H9 (cell line): Measurements from ENCODE around the gene SPDYA. TPM values are rescaled to one million over a fixed set of nuclear protein-coding genes. Genes with fewer than 3 reads are reported as not detected.
A peak's percentile ranks its signal among the peaks of the same experiment; 100 is the strongest.

Experiments used
- DNase-seq: peaks from one replicate; pipeline ENCODE4 v3.0.0-alpha.2; 2017
- H2AFZ ChIP-seq: one replicate; pipeline ENCODE4 v1.6.1; 2013; ENCODE audit warnings: mild to moderate bottlenecking, low read length, control low read depth, moderate library complexity
- H2AK5ac ChIP-seq: 2 replicates; pipeline ENCODE4 v1.6.1; 2013; ENCODE audit warnings: low read length, control low read depth, mixed read lengths; ENCODE audit not compliant: insufficient read length
- H2BK120ac ChIP-seq: one replicate; pipeline ENCODE4 v1.6.1; 2013; ENCODE audit warnings: low read depth, mild to moderate bottlenecking, low read length, control low read depth, inconsistent platforms; ENCODE audit not compliant: poor library complexity, severe bottlenecking
- H2BK12ac ChIP-seq: 2 replicates; pipeline ENCODE4 v1.6.1; 2013; ENCODE audit warnings: low read length, control low read depth, mixed read lengths, low read depth; ENCODE audit not compliant: insufficient read length
- H2BK15ac ChIP-seq: 2 replicates; pipeline ENCODE4 v1.6.1; 2013; ENCODE audit warnings: low read depth, low read length, control low read depth
- H2BK20ac ChIP-seq: one replicate; pipeline ENCODE4 v1.6.1; 2013; ENCODE audit warnings: low read depth, mild to moderate bottlenecking, low read length, control low read depth, inconsistent platforms; ENCODE audit not compliant: poor library complexity, severe bottlenecking
- H2BK5ac ChIP-seq: 2 replicates; pipeline ENCODE4 v1.6.1; 2013; ENCODE audit warnings: low read length, control low read depth, mixed read lengths; ENCODE audit not compliant: insufficient read length
- H3K14ac ChIP-seq: 2 replicates; pipeline ENCODE4 v1.6.1; 2013; ENCODE audit warnings: low read length, control low read depth; ENCODE audit not compliant: insufficient read depth
- H3K18ac ChIP-seq: 2 replicates; pipeline ENCODE4 v1.6.1; 2013; ENCODE audit warnings: low read depth, mild to moderate bottlenecking, mixed read lengths, low read length, control low read depth; ENCODE audit not compliant: insufficient read length
- H3K23ac ChIP-seq: 2 replicates; pipeline ENCODE4 v1.6.1; 2013; ENCODE audit warnings: low read length, control low read depth, mixed read lengths, low read depth; ENCODE audit not compliant: insufficient read length
- H3K23me2 ChIP-seq: 2 replicates; pipeline ENCODE4 v1.6.1; 2013; ENCODE audit warnings: low read depth, mild to moderate bottlenecking, mixed read lengths, low read length, control low read depth; ENCODE audit not compliant: insufficient read length, poor library complexity, severe bottlenecking
- H3K27ac ChIP-seq: 2 replicates; pipeline ENCODE4 v1.5.1; 2013; ENCODE audit warnings: low read length, control low read depth, mixed read lengths, low read depth; ENCODE audit not compliant: insufficient read length
- H3K27me3 ChIP-seq: 2 replicates; pipeline ENCODE4 v1.6.1; 2013; ENCODE audit warnings: low read length, control low read depth, inconsistent platforms; ENCODE audit not compliant: insufficient read depth
- H3K4ac ChIP-seq: 2 replicates; pipeline ENCODE4 v1.6.1; 2013; ENCODE audit warnings: low read depth, mild to moderate bottlenecking, control low read depth, inconsistent platforms, low read length, moderate library complexity
- H3K4me1 ChIP-seq: 2 replicates; pipeline ENCODE4 v1.6.1; 2013; ENCODE audit warnings: low read length, control low read depth, inconsistent platforms; ENCODE audit not compliant: insufficient read depth
- H3K4me2 ChIP-seq: 2 replicates; pipeline ENCODE4 v1.6.1; 2013; ENCODE audit warnings: low read length, control low read depth, mixed read lengths; ENCODE audit not compliant: insufficient read length, insufficient read depth
- H3K56ac ChIP-seq: 2 replicates; pipeline ENCODE4 v1.6.1; 2013; ENCODE audit warnings: low read depth, mild to moderate bottlenecking, mixed read lengths, low read length, control low read depth; ENCODE audit not compliant: insufficient read length
- H3K79me1 ChIP-seq: 2 replicates; pipeline ENCODE4 v1.6.1; 2013; ENCODE audit warnings: low read depth, mild to moderate bottlenecking, moderate library complexity, low read length, control low read depth, inconsistent platforms; ENCODE audit not compliant: insufficient read depth, poor library complexity, severe bottlenecking
- H3K79me2 ChIP-seq: 2 replicates; pipeline ENCODE4 v1.6.1; 2013; ENCODE audit warnings: low read length, control low read depth, inconsistent platforms; ENCODE audit not compliant: insufficient read depth
- H3K9ac ChIP-seq: 2 replicates; pipeline ENCODE4 v1.6.1; 2013; ENCODE audit warnings: low read length, control low read depth, mixed read lengths; ENCODE audit not compliant: insufficient read length; ENCODE audit errors: extremely low read depth
- H3K9me3 ChIP-seq: one replicate; pipeline ENCODE4 v1.6.1; 2013; ENCODE audit warnings: low read depth, low read length, inconsistent platforms; ENCODE audit not compliant: control insufficient read depth
- H3T11ph ChIP-seq: one replicate; pipeline ENCODE4 v1.6.1; 2013; ENCODE audit warnings: mild to moderate bottlenecking, low read length, control low read depth, inconsistent platforms
- H4K20me1 ChIP-seq: one replicate; pipeline ENCODE4 v1.6.1; 2013; ENCODE audit not compliant: control insufficient read depth, insufficient read length, insufficient read depth
- H4K5ac ChIP-seq: 2 replicates; pipeline ENCODE4 v1.6.1; 2013; ENCODE audit warnings: low read depth, mild to moderate bottlenecking, mixed read lengths, low read length, control low read depth; ENCODE audit not compliant: insufficient read length
- H4K8ac ChIP-seq: replicated peaks from 2 replicates; pipeline ENCODE4 v1.6.1; 2013; ENCODE audit warnings: low read length, control low read depth, mixed read lengths, low read depth; ENCODE audit not compliant: insufficient read length
- H4K91ac ChIP-seq: 2 replicates; pipeline ENCODE4 v1.6.1; 2013; ENCODE audit warnings: low read depth, mild to moderate bottlenecking, moderate library complexity, mixed read lengths, low read length, control low read depth; ENCODE audit not compliant: insufficient read length
- H3K27ac Mint-ChIP-seq, 3 experiments: 2 replicates in 2 of 3; 3 replicates in 1 of 3; pipeline ENCODE4 v1.8.0; 2020 to 2021; ENCODE audit warnings: mixed read lengths in 3 of 3, mild to moderate bottlenecking in 1 of 3, moderate library complexity in 1 of 3
- H3K27me3 Mint-ChIP-seq: 2 replicates; pipeline ENCODE4 v1.8.0; 2021; ENCODE audit warnings: low read depth, mild to moderate bottlenecking, moderate library complexity, mixed read lengths
- H3K36me3 Mint-ChIP-seq, 3 experiments: 2 replicates in 2 of 3; 3 replicates in 1 of 3; pipeline ENCODE4 v1.8.0; 2020 to 2021; ENCODE audit warnings: low read depth in 3 of 3, mixed read lengths in 3 of 3; ENCODE audit not compliant: insufficient read depth in 1 of 3
- H3K4me1 Mint-ChIP-seq, 2 experiments: 2 replicates each; pipeline ENCODE4 v1.8.0; 2020; ENCODE audit warnings: mixed read lengths in 2 of 2
- H3K4me3 Mint-ChIP-seq, 2 experiments: 2 replicates in 1 of 2; 3 replicates in 1 of 2; pipeline ENCODE4 v1.8.0; 2020 to 2021; ENCODE audit warnings: mild to moderate bottlenecking in 2 of 2, mixed read lengths in 2 of 2, moderate library complexity in 1 of 2
- H3K9me3 Mint-ChIP-seq, 2 experiments: 2 replicates in 1 of 2; 3 replicates in 1 of 2; pipeline ENCODE4 v1.8.0; 2020; ENCODE audit warnings: mild to moderate bottlenecking in 2 of 2, mixed read lengths in 2 of 2, moderate library complexity in 1 of 2
- WGBS: extraction: QIAGEN DNeasy Blood & Tissue Kit; methylation state at CpG from one replicate; pipeline ENCODE4 v1.1.7; 2013; ENCODE audit warnings: missing lambda C conversion rate, low lambda C conversion rate, mixed read lengths; ENCODE audit not compliant: insufficient read length; ENCODE audit errors: extremely low coverage; 5-methylcytosine and 5-hydroxymethylcytosine counted together
- long read RNA-seq: library from polyadenylated mRNA; unstranded; transcript quantifications from one replicate; pipeline ENCODE4 v2.0.0, GENCODE V29; 2020
- total RNA-seq: library from RNA; stranded (reverse); gene quantifications from 2 replicates; pipeline ENCODE4 v1.2.1, GENCODE V29; 2021
- TF ChIP-seq, protein P1 (sequence below): fragments of 200-600 bp; sonication (generic); conservative IDR thresholded peaks from 3 replicates; pipeline ENCODE4 v1.8.0; 2021; ENCODE audit warnings: antibody characterized with exemption, mild to moderate bottlenecking

SPDYA gene
- total RNA-seq: 0.52 and 1.1 TPM in 2 replicates
- long read RNA-seq, partial matches to known transcripts: 0 of 34 reads
- long read RNA-seq, other reads (novel, unspliced or antisense): 34 of 34 reads

DNA sequence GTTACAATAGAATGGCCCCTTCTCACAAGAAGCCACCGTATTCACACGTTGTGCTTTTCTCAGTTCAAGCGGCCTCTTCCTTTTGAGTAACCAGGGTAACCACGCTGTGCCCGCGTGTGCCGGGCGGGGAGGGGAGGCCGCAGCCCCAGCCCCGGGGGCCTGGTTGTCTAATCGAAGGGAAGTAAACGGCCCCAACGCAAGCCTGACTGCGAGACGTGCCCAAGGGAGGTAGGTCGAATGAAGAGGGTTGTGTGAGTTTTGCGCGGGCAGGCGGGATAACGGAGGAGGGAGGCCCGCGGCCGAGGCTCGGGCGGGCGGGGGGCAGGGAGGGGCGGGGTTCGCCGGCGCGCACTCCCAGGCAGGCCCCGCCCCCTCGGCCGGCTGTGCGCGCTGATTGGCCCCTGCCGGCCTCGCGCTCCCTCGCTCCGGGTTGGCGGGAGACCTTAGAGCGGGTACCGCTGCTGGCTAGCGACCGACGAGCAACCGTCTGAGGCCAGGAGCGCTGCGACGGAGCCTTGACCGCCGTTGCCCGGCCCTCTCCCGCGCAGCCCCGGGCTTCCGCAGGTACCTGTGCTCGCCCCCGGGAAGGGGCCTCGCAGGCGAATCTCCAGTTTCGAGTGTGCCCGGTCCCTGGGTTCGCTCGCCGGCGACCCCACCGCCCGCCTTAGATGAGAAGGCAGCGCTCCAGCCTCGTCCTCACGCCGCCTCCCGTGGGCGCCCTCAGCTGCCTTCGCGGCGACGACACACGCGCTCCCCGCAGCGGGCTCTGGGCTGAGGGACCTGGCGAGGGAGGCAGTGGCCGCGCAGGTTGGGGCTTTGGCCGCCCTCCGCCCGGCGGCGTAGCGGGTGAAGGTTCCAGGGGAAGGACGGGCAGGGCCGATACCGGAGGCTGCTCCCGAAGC is at the start of gene SPDYA:
Gene SPDYA (plus strand): TSS at position 451 of the 902 bp plus-strand sequence. CDS start 5,181 bp downstream, outside the sequence.
- no peak within 1 kb of the TSS for H4K5ac ChIP-seq
- WGBS: no CpG with 5 or more reads among the region's 97 CpGs
- H3K9me3 ChIP-seq: no peaks in the 10 kb centered on the region
- peaks cover 3% of the 10 kb centered on the region; the same call in 1 of the 2 replicates for H3K27me3 ChIP-seq
- H3K27me3 Mint-ChIP-seq: peaks cover 35% of the 10 kb centered on the region
- H3K23me2 ChIP-seq: peaks cover 8% of the 10 kb centered on the region
- peak; percentile 91 for DNase-seq
- no peak within 1 kb of the TSS for H2BK15ac ChIP-seq
- no peaks in the 10 kb centered on the region for H3K79me1 ChIP-seq
- H3K9ac ChIP-seq: no peak within 1 kb of the TSS
- H4K91ac ChIP-seq: no peak within 1 kb of the TSS
- peak within 1 kb of the TSS; percentile 56 to 71 for H3K4me3 Mint-ChIP-seq
- no peak within 1 kb of the TSS for H3K56ac ChIP-seq
- H4K8ac ChIP-seq: no peak within 1 kb of the TSS
- no peak within 1 kb of the TSS for H2BK12ac ChIP-seq
- H3K23ac ChIP-seq: no peak within 1 kb of the TSS
- no peak within 1 kb of the TSS for H2BK5ac ChIP-seq
- TF ChIP-seq, protein P1, sequence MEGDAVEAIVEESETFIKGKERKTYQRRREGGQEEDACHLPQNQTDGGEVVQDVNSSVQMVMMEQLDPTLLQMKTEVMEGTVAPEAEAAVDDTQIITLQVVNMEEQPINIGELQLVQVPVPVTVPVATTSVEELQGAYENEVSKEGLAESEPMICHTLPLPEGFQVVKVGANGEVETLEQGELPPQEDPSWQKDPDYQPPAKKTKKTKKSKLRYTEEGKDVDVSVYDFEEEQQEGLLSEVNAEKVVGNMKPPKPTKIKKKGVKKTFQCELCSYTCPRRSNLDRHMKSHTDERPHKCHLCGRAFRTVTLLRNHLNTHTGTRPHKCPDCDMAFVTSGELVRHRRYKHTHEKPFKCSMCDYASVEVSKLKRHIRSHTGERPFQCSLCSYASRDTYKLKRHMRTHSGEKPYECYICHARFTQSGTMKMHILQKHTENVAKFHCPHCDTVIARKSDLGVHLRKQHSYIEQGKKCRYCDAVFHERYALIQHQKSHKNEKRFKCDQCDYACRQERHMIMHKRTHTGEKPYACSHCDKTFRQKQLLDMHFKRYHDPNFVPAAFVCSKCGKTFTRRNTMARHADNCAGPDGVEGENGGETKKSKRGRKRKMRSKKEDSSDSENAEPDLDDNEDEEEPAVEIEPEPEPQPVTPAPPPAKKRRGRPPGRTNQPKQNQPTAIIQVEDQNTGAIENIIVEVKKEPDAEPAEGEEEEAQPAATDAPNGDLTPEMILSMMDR: no peak
- no peak within 1 kb of the TSS for H3T11ph ChIP-seq
- peak within 1 kb of the TSS; percentile 45 for H3K14ac ChIP-seq
- no peak within 1 kb of the TSS for H3K27ac ChIP-seq
- H3K4me1 Mint-ChIP-seq: 0 out of 4 replicates have a peak, but pooled peaks cover 0 to 2% of the 10 kb centered on the region in 2 experiments
- H4K20me1 ChIP-seq: no peaks in the 10 kb centered on the region
- no peak within 1 kb of the TSS for H3K4ac ChIP-seq
- H3K4me2 ChIP-seq: peak within 1 kb of the TSS; percentile 54
- no peak within 1 kb of the TSS for H2BK120ac ChIP-seq
- no peaks in the 10 kb centered on the region; the same call in 1 of the 2 replicates for H3K4me1 ChIP-seq
- no peaks in the 10 kb centered on the region for H3K79me2 ChIP-seq
- peaks cover 0 to 9% (median 5%) of the 10 kb centered on the region in 3 experiments; a peak in 5 of 7 replicates for H3K36me3 Mint-ChIP-seq
- H3K9me3 Mint-ChIP-seq: peaks cover 2 to 4% of the 10 kb centered on the region in 2 experiments; a peak in 2 of 5 replicates
- H3K27ac Mint-ChIP-seq: no peak within 1 kb of the TSS
- H2AFZ ChIP-seq: no peak within 1 kb of the TSS
- H2BK20ac ChIP-seq: no peak within 1 kb of the TSS
- no peak within 1 kb of the TSS for H3K18ac ChIP-seq
- H2AK5ac ChIP-seq: no peak within 1 kb of the TSS
